GF-D8 (cell line): ENCODE measurements around the gene NFIX.

Experiments used
- DNase-seq: peaks from one replicate; lab custom pipeline; 2025; lab: John Stamatoyannopoulos, UW

NFIX gene

GRCh38 chr19:13008926-13009787, 13.9 kb downstream of the NFIX start:
- DNase-seq = no peak

GRCh38 chr19:13010038-13010991, 15.0 kb downstream of the NFIX start:
- no peak for DNase-seq

GRCh38 chr19:13010992-13011652, 15.8 kb downstream of the NFIX start:
- DNase-seq = no peak

GRCh38 chr19:13011653-13012389, 16.5 kb downstream of the NFIX start:
- DNase-seq = no peak

GRCh38 chr19:13012390-13012689, 17.1 kb downstream of the NFIX start:
- no peak for DNase-seq

GRCh38 chr19:13012690-13013608, 17.7 kb downstream of the NFIX start:
- DNase-seq = peak; percentile 69

GRCh38 chr19:13013649-13014048, 18.4 kb downstream of the NFIX start:
- DNase-seq = no peak

- peak; percentile 71 for DNase-seq
Observed at GRCh38 chr19:13014101-13014920, 19.0 kb downstream of the NFIX start.

- DNase-seq = no peak
Observed at GRCh38 chr19:13014921-13015280, 19.6 kb downstream of the NFIX start.

- DNase-seq = no peak
Observed at GRCh38 chr19:13015361-13016223, 20.3 kb downstream of the NFIX start.

GRCh38 chr19:13016245-13016627, 21.0 kb downstream of the NFIX start:
- no peak for DNase-seq

- no peak for DNase-seq
Observed at GRCh38 chr19:13016628-13017305, 21.5 kb downstream of the NFIX start.

GRCh38 chr19:13017306-13018034, 22.2 kb downstream of the NFIX start:
- no peak for DNase-seq

GRCh38 chr19:13018035-13018914, 23.0 kb downstream of the NFIX start:
- no peak for DNase-seq

- DNase-seq = no peak
Observed at GRCh38 chr19:13019332-13019731, 24.1 kb downstream of the NFIX start.

GRCh38 chr19:13020002-13020414, 24.7 kb downstream of the NFIX start:
- no peak for DNase-seq
